IPS-20b (cell line): ENCODE results near the gene MTCP1.

ENCODE experiments used
- H3K27ac ChIP-seq: one replicate; pipeline ENCODE4 v1.5.1; 2013; ENCODE audit warnings: low read length
- H3K27me3 ChIP-seq: 2 replicates; pipeline ENCODE4 v1.6.1; 2013; ENCODE audit warnings: mild to moderate bottlenecking, low read length, inconsistent platforms; ENCODE audit not compliant: insufficient read depth
- H3K36me3 ChIP-seq: 2 replicates; pipeline ENCODE4 v1.6.1; 2013; ENCODE audit warnings: low read depth, mild to moderate bottlenecking, inconsistent platforms, low read length, moderate library complexity; ENCODE audit not compliant: insufficient read depth
- H3K4me1 ChIP-seq: 2 replicates; pipeline ENCODE4 v1.6.1; 2013; ENCODE audit warnings: mild to moderate bottlenecking, control low read depth, inconsistent platforms, low read length, moderate library complexity; ENCODE audit not compliant: insufficient read depth
- H3K4me3 ChIP-seq: 2 replicates; pipeline ENCODE4 v1.5.1; 2013; ENCODE audit warnings: mild to moderate bottlenecking, low read length, inconsistent platforms
- H3K9ac ChIP-seq: 2 replicates; pipeline ENCODE4 v1.6.1; 2013; ENCODE audit warnings: low read depth, mild to moderate bottlenecking, inconsistent platforms, low read length, moderate library complexity
- H3K9me3 ChIP-seq: 2 replicates; pipeline ENCODE4 v1.6.1; 2013; ENCODE audit warnings: mild to moderate bottlenecking, low read depth, low read length, inconsistent platforms; ENCODE audit not compliant: insufficient read depth

Gene MTCP1

GRCh38 chrX:155070663-155070974 lies 317 bp downstream of the MTCP1 start:
- Histone ChIP-seq H3K27me3 (no peaks in the 10 kb centered on the region), H3K27ac (peak overlapping the region; percentile 77), H3K9ac (peak overlapping the region; percentile 88; the same call in 1 of the 2 replicates), H3K4me1 (no peaks in the 10 kb centered on the region), H3K36me3 (peaks cover 22% of the 10 kb centered on the region), H3K9me3 (no peaks in the 10 kb centered on the region), H3K4me3 (peak overlapping the region; percentile 90)

- no peak overlapping the region for H3K27ac ChIP-seq
- H3K27me3 ChIP-seq = no peaks in the 10 kb centered on the region
- no peaks in the 10 kb centered on the region for H3K9me3 ChIP-seq
- H3K4me3 ChIP-seq = peak overlapping the region; percentile 90
- peaks cover 16% of the 10 kb centered on the region; the same call in 1 of the 2 replicates for H3K36me3 ChIP-seq
- peak overlapping the region; percentile 88; the same call in 1 of the 2 replicates for H3K9ac ChIP-seq
- no peaks in the 10 kb centered on the region for H3K4me1 ChIP-seq
Measured at GRCh38 chrX:155070038-155070437, 898 bp downstream of the MTCP1 start.

GRCh38 chrX:155069414-155069813 lies 1.5 kb downstream of the MTCP1 start:
- Histone ChIP-seq H3K27ac (no peak overlapping the region), H3K36me3 (peaks cover 11% of the 10 kb centered on the region; the same call in 1 of the 2 replicates), H3K9me3 (no peaks in the 10 kb centered on the region), H3K27me3 (no peaks in the 10 kb centered on the region), H3K4me3 (peak overlapping the region; percentile 90; the same call in 1 of the 2 replicates), H3K4me1 (no peaks in the 10 kb centered on the region), H3K9ac (peak overlapping the region; percentile 88; the same call in 1 of the 2 replicates)

GRCh38 chrX:155068165-155068564 lies 2.8 kb downstream of the MTCP1 start:
- no peaks in the 10 kb centered on the region for H3K27me3 ChIP-seq
- H3K27ac ChIP-seq = no peak overlapping the region
- no peak overlapping the region for H3K4me3 ChIP-seq
- peaks cover under 1% of the 10 kb centered on the region; the same call in 1 of the 2 replicates for H3K36me3 ChIP-seq
- H3K4me1 ChIP-seq = no peaks in the 10 kb centered on the region
- H3K9ac ChIP-seq = no peak overlapping the region
- H3K9me3 ChIP-seq = no peaks in the 10 kb centered on the region

- Histone ChIP-seq H3K4me1 (no peaks in the 10 kb centered on the region), H3K9me3 (no peaks in the 10 kb centered on the region), H3K9ac (no peak overlapping the region), H3K27me3 (no peaks in the 10 kb centered on the region), H3K27ac (no peak overlapping the region), H3K36me3 (peaks cover 4% of the 10 kb centered on the region), H3K4me3 (no peak overlapping the region)
Measured at GRCh38 chrX:155065035-155065734, 5.8 kb downstream of the MTCP1 start.

GRCh38 chrX:155061760-155062159 lies 9.2 kb downstream of the MTCP1 start:
- Histone ChIP-seq H3K4me1 (peaks cover 5% of the 10 kb centered on the region; the same call in 1 of the 2 replicates), H3K27ac (no peak overlapping the region), H3K9me3 (no peaks in the 10 kb centered on the region), H3K4me3 (no peak overlapping the region), H3K27me3 (no peaks in the 10 kb centered on the region), H3K36me3 (peaks cover 4% of the 10 kb centered on the region), H3K9ac (no peak overlapping the region)

GRCh38 chrX:155056877-155057792 lies 13.8 kb downstream of the MTCP1 start:
- Histone ChIP-seq H3K36me3 (peaks cover 12% of the 10 kb centered on the region), H3K4me3 (peak overlapping the region; percentile 50), H3K27me3 (no peaks in the 10 kb centered on the region), H3K4me1 (peaks cover 7% of the 10 kb centered on the region; the same call in 1 of the 2 replicates), H3K9me3 (no peaks in the 10 kb centered on the region), H3K9ac (peak overlapping the region; percentile 61; the same call in 1 of the 2 replicates), H3K27ac (no peak overlapping the region)

GRCh38 chrX:155056471-155056870 lies 14.5 kb downstream of the MTCP1 start:
- Histone ChIP-seq H3K27ac (no peak overlapping the region), H3K4me3 (no peak overlapping the region), H3K27me3 (no peaks in the 10 kb centered on the region), H3K9me3 (no peaks in the 10 kb centered on the region), H3K9ac (no peak overlapping the region), H3K4me1 (peaks cover 7% of the 10 kb centered on the region; the same call in 1 of the 2 replicates), H3K36me3 (peaks cover 17% of the 10 kb centered on the region)

GRCh38 chrX:155055494-155055893 lies 15.4 kb downstream of the MTCP1 start:
- no peaks in the 10 kb centered on the region for H3K9me3 ChIP-seq
- no peak overlapping the region for H3K4me3 ChIP-seq
- peaks cover 7% of the 10 kb centered on the region; the same call in 1 of the 2 replicates for H3K4me1 ChIP-seq
- no peak overlapping the region for H3K9ac ChIP-seq
- H3K27ac ChIP-seq = no peak overlapping the region
- no peaks in the 10 kb centered on the region for H3K27me3 ChIP-seq
- peaks cover 14% of the 10 kb centered on the region; the same call in 1 of the 2 replicates for H3K36me3 ChIP-seq

- no peak overlapping the region for H3K4me3 ChIP-seq
- no peaks in the 10 kb centered on the region for H3K9me3 ChIP-seq
- H3K4me1 ChIP-seq = peaks cover 7% of the 10 kb centered on the region; the same call in 1 of the 2 replicates
- H3K36me3 ChIP-seq = peaks cover 14% of the 10 kb centered on the region; the same call in 1 of the 2 replicates
- no peaks in the 10 kb centered on the region for H3K27me3 ChIP-seq
- H3K9ac ChIP-seq = no peak overlapping the region
- no peak overlapping the region for H3K27ac ChIP-seq
Measured at GRCh38 chrX:155054255-155054654, 16.7 kb downstream of the MTCP1 start.

- H3K36me3 ChIP-seq = peaks cover 14% of the 10 kb centered on the region; the same call in 1 of the 2 replicates
- H3K4me1 ChIP-seq = peaks cover 7% of the 10 kb centered on the region; the same call in 1 of the 2 replicates
- H3K27ac ChIP-seq = no peak overlapping the region
- H3K9ac ChIP-seq = no peak overlapping the region
- H3K4me3 ChIP-seq = no peak overlapping the region
- no peaks in the 10 kb centered on the region for H3K27me3 ChIP-seq
- no peaks in the 10 kb centered on the region for H3K9me3 ChIP-seq
Measured at GRCh38 chrX:155053656-155054055, 17.3 kb downstream of the MTCP1 start.
